Osteoblast (primary cell): ENCODE measurements around the gene SPAG6. TPM values are rescaled to one million over a fixed set of nuclear protein-coding genes. Genes with fewer than 3 reads are reported as not detected.

Source experiments
- DNase-seq: peaks from one replicate; pipeline ENCODE4 v3.0.0; 2011; ENCODE audit warnings: low spot score, mixed read lengths; ENCODE audit not compliant: insufficient read length; ENCODE audit errors: missing footprints
- H2AFZ ChIP-seq: 2 replicates; pipeline ENCODE4 v1.6.0; 2011; ENCODE audit warnings: mild to moderate bottlenecking, low read length
- H3K27ac ChIP-seq: 2 replicates; pipeline ENCODE4 v1.5.1; 2011; ENCODE audit warnings: mild to moderate bottlenecking, low read depth, low read length, moderate library complexity
- H3K27me3 ChIP-seq: 2 replicates; pipeline ENCODE4 v1.6.0; 2012; ENCODE audit warnings: mild to moderate bottlenecking, control low read depth, inconsistent platforms, low read length, moderate library complexity; ENCODE audit not compliant: insufficient read depth
- H3K36me3 ChIP-seq: 2 replicates; pipeline ENCODE4 v1.5.1; 2011; ENCODE audit warnings: mild to moderate bottlenecking, low read length, control low read depth, moderate library complexity; ENCODE audit not compliant: insufficient read depth
- H3K4me1 ChIP-seq: 2 replicates; pipeline ENCODE4 v1.5.1; 2011; ENCODE audit warnings: mild to moderate bottlenecking, low read length, control low read depth, moderate library complexity; ENCODE audit not compliant: insufficient read depth
- H3K4me2 ChIP-seq: 2 replicates; pipeline ENCODE4 v1.6.0; 2011; ENCODE audit warnings: mild to moderate bottlenecking, low read length; ENCODE audit not compliant: insufficient read depth
- H3K4me3 ChIP-seq: fragments of 200-600 bp; sonication (generic); 3 replicates; pipeline ENCODE4 v1.5.1; 2012; ENCODE audit warnings: mild to moderate bottlenecking, low read length, inconsistent platforms; ENCODE audit not compliant: insufficient read depth
- H3K79me2 ChIP-seq: 2 replicates; pipeline ENCODE4 v1.6.0; 2012; ENCODE audit warnings: mild to moderate bottlenecking, low read length, control low read depth, inconsistent platforms; ENCODE audit not compliant: insufficient read depth
- H3K9me3 ChIP-seq: 2 replicates; pipeline ENCODE4 v1.5.1; 2011; ENCODE audit warnings: low read depth, low read length, control low read depth
- H4K20me1 ChIP-seq: 2 replicates; pipeline ENCODE4 v1.6.0; 2012; ENCODE audit warnings: mild to moderate bottlenecking, low read length, control low read depth; ENCODE audit not compliant: insufficient read depth
- CTCF ChIP-seq: IDR thresholded peaks from 2 replicates; pipeline ENCODE4 v1.5.1; 2011; ENCODE audit warnings: mild to moderate bottlenecking, low read depth, low read length, moderate library complexity; ENCODE audit errors: extremely low read depth
- small RNA-seq: library from RNA; depleted of rRNA; stranded (forward); fragments of <200 nt; gene quantifications from one replicate; pipeline ENCODE3, GENCODE V24; 2012
- total RNA-seq: library from RNA; depleted of rRNA; stranded (reverse); fragments of >200 nt; gene quantifications from 2 replicates; pipeline ENCODE4 v1.2.3, GENCODE V29; 2012

Gene SPAG6
- total RNA-seq, 1 donor, result not detected

DNA sequence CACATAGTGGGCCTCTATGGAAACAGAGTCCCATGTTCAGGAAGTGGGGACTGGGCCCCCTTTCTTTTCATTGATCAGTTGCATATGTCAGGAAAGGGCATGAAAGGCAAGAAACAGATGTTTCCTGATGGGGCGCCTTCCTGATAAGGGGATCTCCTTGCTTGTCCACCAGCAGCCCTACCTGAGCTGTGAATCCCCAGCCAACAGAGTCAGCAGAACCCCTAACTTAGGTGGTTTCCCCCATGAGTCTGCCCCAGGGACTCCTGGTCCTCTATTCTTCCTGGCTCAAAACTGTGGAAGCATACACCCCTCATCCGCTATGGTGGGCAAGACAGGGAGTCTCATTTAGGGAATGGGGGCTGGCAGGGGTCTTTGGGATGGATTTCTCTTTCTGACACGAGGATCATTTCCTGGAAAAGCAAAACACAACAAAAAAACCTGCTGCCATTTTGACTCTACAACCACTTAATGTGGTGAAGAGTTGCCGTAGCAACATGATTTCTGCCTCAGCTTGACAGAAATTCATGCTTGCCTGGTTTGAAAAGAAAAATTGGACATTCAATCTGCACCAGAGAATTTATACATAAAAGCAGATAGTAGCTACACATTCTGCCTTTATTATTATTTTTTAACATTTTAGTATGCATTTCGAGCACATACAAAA lies 119.8 kb downstream of the SPAG6 start:
- peaks cover 10% of the 10 kb centered on the region for H3K4me1 ChIP-seq
- H3K4me3 ChIP-seq, result no peak overlapping the region
- H3K79me2 ChIP-seq, result no peaks in the 10 kb centered on the region
- no peaks in the 10 kb centered on the region for H3K9me3 ChIP-seq
- H3K36me3 ChIP-seq, result no peaks in the 10 kb centered on the region
- TF ChIP-seq CTCF, result no peak
- peaks cover 3% of the 10 kb centered on the region for H3K27me3 ChIP-seq
- H4K20me1 ChIP-seq, result no peaks in the 10 kb centered on the region
- H3K4me2 ChIP-seq, result no peak overlapping the region
- no peak for DNase-seq
- H3K27ac ChIP-seq, result no peak overlapping the region
- no peak overlapping the region for H2AFZ ChIP-seq

DNA sequence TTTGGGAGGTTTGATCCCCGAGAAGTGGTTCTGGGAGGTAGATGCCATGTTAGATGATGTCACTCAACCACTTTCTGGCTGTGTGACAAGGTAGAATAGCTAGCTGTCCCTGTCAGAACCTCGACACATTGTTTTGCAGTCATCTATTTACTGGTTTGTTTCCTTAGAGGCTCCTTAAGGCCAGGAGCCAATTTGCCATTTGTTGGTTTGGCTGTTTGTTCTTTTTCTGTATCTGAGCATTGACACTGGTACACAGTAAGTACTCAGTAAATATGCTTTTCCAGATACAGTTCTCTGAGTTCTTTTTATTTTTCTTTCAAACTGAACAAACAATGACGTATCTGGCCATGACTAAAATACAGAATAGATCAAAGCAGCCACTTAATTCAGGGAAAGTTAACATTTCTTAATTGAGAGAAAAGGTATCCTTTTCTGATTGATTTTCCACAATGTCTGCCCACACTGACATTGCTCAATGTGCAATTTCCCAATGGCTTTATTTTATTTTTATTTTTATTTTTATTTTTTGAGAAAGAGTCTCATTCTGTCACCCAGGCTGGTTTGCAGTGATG lies 121.6 kb downstream of the SPAG6 start:
- Histone ChIP-seq H3K9me3 (no peaks in the 10 kb centered on the region), H3K27me3 (peaks cover 8% of the 10 kb centered on the region), H3K4me2 (no peak overlapping the region), H3K27ac (no peak overlapping the region), H3K4me1 (peaks cover 10% of the 10 kb centered on the region), H4K20me1 (no peaks in the 10 kb centered on the region), H3K4me3 (no peak overlapping the region), H2AFZ (no peak overlapping the region), H3K79me2 (no peaks in the 10 kb centered on the region), H3K36me3 (no peaks in the 10 kb centered on the region)
- DNase-seq, result no peak
- no peak for TF ChIP-seq CTCF

Small RNA genes within 50 kb of the gene (small RNA-seq; reads per million reads assigned to genes)
- gene AL158211.3, result not detected

Other genes with a start within 250 kb of the SPAG6 start
- gene EBLN1, start 127.5 kb upstream of the SPAG6 start, total RNA-seq, result not detected in 2 replicates
- 49.2 and 53.9 TPM in 2 replicates for gene COMMD3, start 29.1 kb upstream of the SPAG6 start, total RNA-seq
- gene BMI1, start 24.4 kb upstream of the SPAG6 start, total RNA-seq, result 64.8 and 73.1 TPM in 2 replicates